ENCODE measurements around the gene ZNF280A.

ZNF280A gene

GRCh38 chr22:22465094-22465602 lies 54.9 kb downstream of the ZNF280A start:
- no peak for DNase-seq

GRCh38 chr22:22464541-22465054 lies 55.5 kb downstream of the ZNF280A start:
- DNase-seq, result no peak

GRCh38 chr22:22463855-22464540 lies 56.1 kb downstream of the ZNF280A start:
- peak; percentile 49 for DNase-seq
